GM18867 (cell line): ENCODE data around the gene TRPM2.
"Not testable (repeated sequence)": the region's sequence is repeated elsewhere in the genome, so short reads cannot be mapped to it uniquely, and the experiment has no call there.

Source experiments
- ATAC-seq: cut with Tn5 transposase; IDR thresholded peaks from one replicate; pipeline ENCODE4 v1.9.1; 2021; ENCODE audit warnings: mild to moderate bottlenecking, moderate library complexity; ENCODE audit not compliant: unreplicated experiment

Gene TRPM2

DNA sequence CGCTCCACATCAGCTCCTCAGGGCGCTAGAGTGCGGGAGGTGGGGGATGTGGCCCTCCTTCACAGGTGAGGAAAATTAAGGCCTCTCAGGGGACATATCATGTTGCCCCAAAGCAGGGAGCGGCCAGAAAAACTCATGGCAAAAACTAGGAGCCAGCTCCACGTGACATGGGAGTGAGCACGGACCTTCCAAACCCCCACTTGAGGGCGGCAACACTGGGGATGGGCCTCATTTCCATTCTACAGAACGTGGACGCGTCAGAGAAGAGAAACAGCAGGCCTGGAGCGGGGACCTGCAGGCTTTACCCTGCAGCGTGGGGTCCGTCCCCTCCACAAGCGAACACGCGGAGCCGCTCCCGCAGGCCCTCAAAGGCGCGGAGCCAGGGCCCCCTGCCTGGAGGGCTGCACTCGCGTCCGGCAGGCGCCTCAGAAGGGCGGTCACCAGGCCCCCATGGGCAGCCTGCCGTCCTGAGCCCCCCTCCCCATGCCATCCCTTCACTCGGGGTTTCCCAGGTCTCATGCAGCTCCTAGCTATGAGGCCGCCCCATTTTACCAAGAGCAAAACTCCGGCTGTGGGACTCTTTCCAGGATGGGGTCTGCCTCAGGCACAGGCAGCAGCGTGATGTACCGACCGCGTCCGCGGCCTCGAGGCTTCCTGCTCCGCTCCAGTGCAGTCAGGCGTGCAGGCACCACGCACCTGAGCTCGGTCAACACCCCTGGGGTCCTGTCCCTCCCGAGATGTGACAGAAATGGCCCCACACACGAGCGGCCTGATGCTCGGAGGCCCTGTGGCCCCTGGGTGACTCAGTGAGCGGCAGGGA lies 19.7 kb upstream of the TRPM2 start:
- ATAC-seq: no peak

- no peak for ATAC-seq
Observed at GRCh38 chr21:44334329-44335030, 18.9 kb upstream of the TRPM2 start.

DNA sequence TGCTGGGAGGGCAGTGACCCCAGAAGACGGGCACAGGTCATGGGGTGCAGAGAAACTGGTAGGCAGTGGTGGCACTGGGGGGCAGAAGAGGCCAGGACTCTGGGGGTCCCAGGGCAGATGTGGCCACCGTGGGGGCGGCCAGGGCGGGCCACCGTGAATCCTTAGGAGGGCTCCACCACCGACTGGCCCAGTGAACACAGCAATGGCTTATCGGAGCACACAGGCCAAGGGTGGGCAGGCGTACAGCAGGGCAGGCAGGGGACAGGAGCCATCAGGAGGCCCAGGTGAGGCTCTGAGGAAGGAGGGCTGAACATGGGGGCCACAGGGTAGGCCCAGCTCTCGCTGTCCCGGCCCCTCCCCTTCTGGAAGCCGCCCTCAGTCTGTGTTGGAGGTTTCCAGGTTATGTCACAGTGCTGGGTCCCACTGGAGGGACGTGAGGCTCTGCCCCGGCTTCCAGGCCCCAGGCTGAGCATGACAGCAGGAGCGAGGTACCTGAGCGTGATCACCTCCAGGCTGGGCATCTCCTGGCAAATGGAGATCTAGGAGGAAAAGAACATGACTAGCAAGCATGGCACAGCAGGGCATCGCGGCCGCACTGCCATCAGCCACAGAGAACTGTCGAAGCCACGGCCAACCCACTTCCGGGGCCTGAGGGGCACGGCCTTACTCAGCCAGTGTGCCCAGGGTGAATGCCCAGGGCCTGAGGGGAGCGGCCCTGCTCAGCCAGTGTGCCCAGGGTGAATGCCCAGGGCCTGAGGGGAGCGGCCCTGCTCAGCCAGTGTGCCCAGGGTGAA lies 18.0 kb upstream of the TRPM2 start:
- ATAC-seq: no peak

DNA sequence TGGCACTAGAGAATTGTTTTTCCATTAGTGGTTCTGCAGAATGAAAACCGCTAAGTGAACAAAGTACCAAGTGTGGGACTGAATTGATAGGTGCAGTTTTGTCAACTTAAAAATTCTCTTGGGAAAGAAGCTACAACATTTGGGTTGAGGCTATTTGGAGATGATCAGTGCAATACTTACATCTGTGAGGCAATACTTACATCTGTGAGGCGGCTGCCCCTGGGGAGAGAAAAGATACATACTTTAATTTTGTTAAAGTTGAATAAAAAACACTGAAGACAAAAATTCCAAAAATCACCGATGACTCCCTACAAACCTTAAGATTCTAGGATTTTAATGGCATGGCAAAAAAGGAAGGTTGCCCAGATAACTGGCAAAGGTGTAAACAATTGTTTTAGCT lies 16.0 kb upstream of the TRPM2 start:
- ATAC-seq: no peak

GRCh38 chr21:44337941-44338895 lies 15.2 kb upstream of the TRPM2 start:
- no peak for ATAC-seq

DNA sequence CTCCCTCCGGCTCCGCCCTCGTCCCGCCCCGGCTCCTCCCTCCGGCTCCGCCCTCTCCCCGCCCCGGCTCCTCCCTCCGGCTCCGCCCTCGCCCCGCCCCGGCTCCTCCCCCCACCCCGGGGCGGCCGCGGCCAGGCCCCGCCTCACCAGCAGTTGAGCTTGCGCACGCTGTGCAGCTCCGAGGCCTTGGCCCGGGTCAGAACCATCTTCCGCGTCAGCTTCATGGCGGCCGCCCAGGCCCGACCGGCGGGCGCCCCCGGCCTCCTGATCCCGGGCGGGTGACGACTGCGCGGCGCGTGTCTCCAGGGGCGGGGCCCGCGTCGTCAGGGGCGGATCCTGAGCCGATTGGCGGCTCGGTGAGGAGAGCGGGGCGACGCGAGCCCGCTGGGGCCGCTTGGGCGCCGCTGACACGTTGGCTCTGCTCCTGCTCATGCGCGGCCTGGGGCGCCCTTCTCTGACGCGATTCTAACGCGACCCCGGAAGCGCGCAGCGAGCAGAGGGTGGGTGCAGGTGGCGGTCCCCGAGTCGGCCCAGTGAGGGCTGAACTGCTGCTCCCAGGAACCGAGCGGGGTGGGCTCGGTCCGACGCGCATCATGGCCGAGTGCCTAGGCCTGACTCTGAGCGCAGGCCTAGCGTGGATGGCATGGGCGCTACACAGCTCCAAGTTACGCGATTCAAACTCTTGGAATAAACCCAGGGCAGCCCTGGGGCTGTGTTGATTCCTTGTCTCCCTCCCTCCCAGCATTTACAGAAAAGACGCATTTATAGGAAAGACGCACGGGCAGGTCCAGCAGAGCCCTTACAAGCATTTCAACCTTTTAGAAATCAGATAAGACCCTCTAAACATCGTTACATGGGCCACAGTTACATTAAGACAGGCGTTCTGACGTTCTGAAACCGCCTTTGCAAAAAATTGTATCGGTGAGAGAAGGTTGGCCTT lies 14.2 kb upstream of the TRPM2 start, which contains the start of gene CFAP410:
CFAP410 (minus strand) TSS at position 420 of the 940 bp plus-strand sequence; CDS start at position 224, 196 bp downstream.
- ATAC-seq: peak; percentile 85

DNA sequence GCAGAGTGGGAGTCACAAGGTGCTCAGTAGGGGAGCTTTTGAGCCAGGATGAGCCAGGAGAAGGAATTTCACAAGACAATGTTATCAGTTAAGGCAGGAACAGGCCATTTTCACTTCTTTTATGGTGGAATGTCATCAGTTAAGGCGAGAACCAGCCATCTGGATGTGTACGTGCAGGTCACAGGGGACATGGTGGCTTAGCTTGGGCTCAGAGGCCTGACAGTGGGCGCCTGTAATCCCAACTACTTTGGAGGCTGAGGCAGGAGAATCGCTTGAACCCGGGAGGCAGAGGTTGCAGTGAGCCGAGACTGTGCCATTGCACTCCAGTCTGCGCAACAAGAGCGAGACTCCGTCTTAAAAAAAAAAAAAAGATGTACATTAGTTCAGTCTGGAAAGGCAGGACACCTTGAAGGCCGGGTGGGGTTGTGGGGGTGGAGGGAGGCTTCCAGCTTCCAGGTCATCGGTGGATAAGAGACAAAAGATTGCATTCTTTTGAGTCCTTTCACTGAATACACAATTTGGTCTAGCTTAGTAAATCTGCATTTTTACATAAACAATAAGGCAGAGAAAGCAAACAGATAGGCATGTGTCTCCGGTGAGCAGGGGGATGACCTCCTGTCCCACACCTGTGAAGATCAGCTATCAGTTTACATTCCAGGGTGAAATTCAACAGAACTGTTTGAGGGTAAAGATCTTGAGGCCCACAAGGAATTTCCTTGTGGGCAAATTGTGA lies 11.5 kb upstream of the TRPM2 start:
- not testable (repeated sequence) for ATAC-seq

- not testable (repeated sequence) for ATAC-seq
Observed at GRCh38 chr21:44342981-44343380, 10.4 kb upstream of the TRPM2 start.

GRCh38 chr21:44344541-44345183 lies 8.8 kb upstream of the TRPM2 start:
- ATAC-seq: no peak

DNA sequence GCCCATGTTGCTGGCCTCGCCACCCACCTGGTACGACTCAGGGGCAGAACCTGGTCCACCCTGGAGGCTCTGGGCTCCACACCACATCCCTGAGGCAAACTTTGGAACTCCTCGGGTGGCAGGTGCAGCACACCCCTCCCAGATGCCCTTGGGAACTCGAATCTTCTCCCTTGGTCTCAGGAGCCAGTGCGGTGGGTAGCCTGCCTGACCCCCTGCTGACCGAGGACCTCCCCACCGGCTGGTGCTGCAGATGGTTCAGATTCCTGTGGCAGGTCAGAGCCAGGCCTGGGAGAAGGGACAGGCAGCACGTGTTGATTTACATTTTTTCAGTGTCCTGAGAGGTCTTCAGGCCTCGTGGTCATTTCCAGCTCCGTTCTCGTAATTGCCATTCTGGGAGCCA lies 7.9 kb upstream of the TRPM2 start:
- no peak for ATAC-seq

DNA sequence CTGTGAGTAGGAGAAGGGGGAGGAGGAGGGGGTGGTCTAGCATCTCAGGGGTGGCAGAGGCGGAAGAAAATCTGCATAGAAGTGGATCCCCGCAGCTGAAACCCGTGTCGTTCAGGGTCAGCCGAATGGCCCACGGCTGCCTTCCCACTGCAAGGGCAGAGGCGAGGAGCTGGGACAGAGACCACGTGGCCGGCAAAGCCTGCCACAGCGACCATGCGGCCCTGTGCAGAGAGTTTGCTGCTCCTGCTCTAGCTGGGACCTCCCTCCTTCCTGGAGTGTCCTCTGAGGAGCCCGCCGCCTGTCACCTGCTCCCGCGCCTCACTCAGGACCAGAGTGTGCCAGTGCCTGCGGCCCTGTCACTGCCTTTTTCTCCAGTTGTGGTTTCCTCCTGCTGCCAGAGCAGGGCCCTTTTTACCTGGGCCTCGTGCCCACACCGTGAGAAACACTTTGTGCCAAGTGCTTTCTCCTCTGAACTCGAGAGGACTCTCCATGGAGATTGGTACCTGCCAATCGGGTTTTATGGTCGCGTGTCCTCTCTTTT lies 5.4 kb upstream of the TRPM2 start:
- ATAC-seq: no peak

GRCh38 chr21:44348861-44349260 lies 4.6 kb upstream of the TRPM2 start:
- no peak for ATAC-seq

DNA sequence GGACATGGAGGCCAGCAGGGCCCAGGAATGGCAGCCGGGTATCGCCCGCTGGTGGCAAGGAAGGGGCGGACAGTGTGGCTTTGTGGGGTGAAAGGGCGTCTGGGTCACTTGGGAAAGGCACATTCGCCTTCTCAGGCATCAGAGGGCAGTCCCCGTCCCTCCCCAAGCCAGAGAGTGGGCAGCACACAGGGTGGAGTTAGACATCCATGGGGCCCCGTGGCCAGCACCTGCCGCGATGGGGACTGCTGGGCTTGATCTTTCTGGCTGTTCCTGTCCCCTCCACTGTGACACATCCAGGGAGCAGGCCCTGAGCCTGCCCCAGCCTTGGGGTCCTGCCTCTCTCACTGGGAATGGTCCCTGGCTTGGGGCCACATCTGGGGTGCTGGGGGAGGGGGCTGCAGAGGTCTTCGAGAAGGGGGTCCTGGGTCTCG lies 4.0 kb upstream of the TRPM2 start:
- ATAC-seq: no peak

- ATAC-seq: no peak
Observed at GRCh38 chr21:44349847-44350772, 3.3 kb upstream of the TRPM2 start.

- ATAC-seq: no peak
Observed at GRCh38 chr21:44350773-44351481, 2.5 kb upstream of the TRPM2 start.
